CD4-positive, alpha-beta T cell (primary cell): Measurements from ENCODE around the gene PCSK2. TPM values are rescaled to one million over a fixed set of nuclear protein-coding genes. Genes with fewer than 3 reads are reported as not detected.
A peak's percentile ranks its signal among the peaks of the same experiment; 100 is the strongest.

Experiments
- ATAC-seq: fragments of 200-7000 bp; cut with Tn5 transposase; one replicate; pipeline ENCODE4 v1.10.0; 2022; ENCODE audit warnings: mild to moderate bottlenecking; ENCODE audit not compliant: poor library complexity
- CTCF ChIA-PET: fragments of 350-600 bp; sonication (Branson Sonifier 250); formaldehyde crosslinking; loops from one replicate; lab custom pipeline; 2021; ENCODE audit warnings: antibody characterized with exemption, inconsistent platforms; lab: Charles Lee
- POLR2A ChIA-PET: fragments of 350-600 bp; sonication (Branson Sonifier 250); formaldehyde crosslinking; loops from one replicate; lab custom pipeline; 2021; ENCODE audit warnings: antibody characterized with exemption, inconsistent platforms; lab: Charles Lee
- DNase-seq, 14 experiments: peaks; one replicate each; pipeline ENCODE4 v3.0.0-alpha.2; 2013 to 2020; ENCODE audit warnings: mixed read lengths in 2 of 14
- H3K27ac ChIP-seq, 2 donors: one replicate each; pipeline versions ENCODE4 v1.5.1 to v1.7.0; 2013; ENCODE audit warnings: low read length in 2 of 2, low read depth in 1 of 2, mild to moderate bottlenecking in 1 of 2
- H3K27me3 ChIP-seq, 2 experiments: 1 replicate in 1 of 2; 2 replicates in 1 of 2; pipeline versions ENCODE4 v1.6.1 to v1.7.0; 2013; ENCODE audit warnings: low read length in 2 of 2, control low read depth in 1 of 2, mild to moderate bottlenecking in 1 of 2, moderate library complexity in 1 of 2; ENCODE audit not compliant: insufficient read depth in 2 of 2, control insufficient read depth in 1 of 2
- H3K36me3 ChIP-seq: one replicate; pipeline ENCODE4 v1.6.1; 2013; ENCODE audit warnings: low read length, control low read depth; ENCODE audit not compliant: insufficient read depth
- H3K4me1 ChIP-seq: one replicate; pipeline ENCODE4 v1.6.1; 2013; ENCODE audit warnings: low read length, control low read depth; ENCODE audit not compliant: insufficient read depth
- H3K4me3 ChIP-seq: one replicate; pipeline ENCODE4 v1.5.1; 2013; ENCODE audit warnings: mild to moderate bottlenecking, low read length, moderate library complexity
- H3K9me3 ChIP-seq, 2 experiments: 1 replicate in 1 of 2; 2 replicates in 1 of 2; pipeline versions ENCODE4 v1.6.1 to v1.7.0; 2013; ENCODE audit warnings: low read length in 2 of 2, mild to moderate bottlenecking in 2 of 2, control low read depth in 1 of 2, moderate library complexity in 1 of 2; ENCODE audit not compliant: control insufficient read depth in 1 of 2, insufficient read depth in 1 of 2
- H3K27ac Mint-ChIP-seq: one replicate; pipeline ENCODE4 v1.8.0; 2020; ENCODE audit warnings: mixed read lengths
- H3K27me3 Mint-ChIP-seq: one replicate; pipeline ENCODE4 v1.8.0; 2021; ENCODE audit warnings: mixed read lengths
- H3K36me3 Mint-ChIP-seq: one replicate; pipeline ENCODE4 v1.8.0; 2021; ENCODE audit warnings: low read depth, mixed read lengths
- H3K4me1 Mint-ChIP-seq: one replicate; pipeline ENCODE4 v1.8.0; 2021; ENCODE audit warnings: low read depth, mixed read lengths
- H3K4me3 Mint-ChIP-seq: one replicate; pipeline ENCODE4 v1.8.0; 2020; ENCODE audit warnings: mild to moderate bottlenecking, mixed read lengths
- H3K9me3 Mint-ChIP-seq: one replicate; pipeline ENCODE4 v1.8.0; 2020; ENCODE audit warnings: mixed read lengths
- CTCF ChIP-seq: fragments of 200-600 bp; IDR thresholded peaks from one replicate; pipeline ENCODE4 v1.8.0; 2022; ENCODE audit warnings: antibody characterized with exemption, mild to moderate bottlenecking
- intact Hi-C, 2 experiments: fragments of 100-400 bp; cut with DNase I in 1 of 2; cut with micrococcal nuclease in 1 of 2; formaldehyde crosslinking; loops; one replicate each; pipeline versions ENCODE4 v1.15.1 to v1.9.0; 2023 to 2025; cut with DNase I, micrococcal nuclease
- total RNA-seq, 174 experiments: library from RNA in 2 of 174; stranded (reverse) in 2 of 174; gene quantifications; one replicate each; pipeline ENCODE4 v1.2.3 and lab custom pipeline; 2021 to 2026

PCSK2 gene
- total RNA-seq, 2 experiments from 2014 or later: not detected

DNA sequence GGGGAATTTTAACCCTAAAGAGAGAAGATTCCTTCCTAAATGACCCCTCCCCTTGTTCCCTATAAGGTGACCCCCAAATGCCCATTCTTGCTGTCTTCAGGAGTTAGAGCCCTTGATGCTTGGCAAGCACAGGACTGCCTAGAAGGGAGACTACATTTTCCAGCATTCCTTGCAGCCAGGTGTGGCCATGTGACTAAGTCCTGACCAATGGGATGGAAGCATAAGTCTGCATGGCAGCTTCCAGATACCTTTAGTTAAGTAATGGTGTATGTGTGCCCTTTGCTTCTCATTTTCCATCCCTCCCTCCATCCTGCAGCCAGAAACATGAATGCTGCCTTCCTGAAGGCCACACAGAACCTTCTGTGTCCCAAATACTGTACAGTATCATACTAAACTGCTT, 298.8 kb downstream of the PCSK2 start:
- intact Hi-C loops: no loop called here
- TF ChIP-seq CTCF: no peak
- no peaks in the 10 kb centered on the region for H3K36me3 Mint-ChIP-seq
- peak in 3 of 14 experiments; percentile 49 to 62 (median 54) for DNase-seq
- Histone ChIP-seq H3K27me3 (peaks cover 0 to 9% of the 10 kb centered on the region in 2 experiments), H3K27ac (no peak overlapping the region), H3K4me1 (peaks cover under 1% of the 10 kb centered on the region), H3K36me3 (no peaks in the 10 kb centered on the region), H3K9me3 (no peaks in the 10 kb centered on the region), H3K4me3 (no peak overlapping the region)
- H3K4me3 Mint-ChIP-seq: no peak overlapping the region
- peak; percentile 68 for ATAC-seq
- peaks cover 4% of the 10 kb centered on the region for H3K4me1 Mint-ChIP-seq
- no peak overlapping the region for H3K27ac Mint-ChIP-seq
- peaks cover 11% of the 10 kb centered on the region for H3K27me3 Mint-ChIP-seq
- ChIA-PET CTCF (no interaction called here), POLR2A (no interaction called here)
- no peaks in the 10 kb centered on the region for H3K9me3 Mint-ChIP-seq

- peaks cover 9% of the 10 kb centered on the region for H3K4me1 Mint-ChIP-seq
- Histone ChIP-seq H3K4me1 (peaks cover 15% of the 10 kb centered on the region), H3K36me3 (no peaks in the 10 kb centered on the region), H3K27ac (no peak overlapping the region), H3K4me3 (no peak overlapping the region), H3K27me3 (peaks cover 4 to 15% of the 10 kb centered on the region in 2 experiments), H3K9me3 (no peaks in the 10 kb centered on the region)
- DNase-seq: no peak
- ChIA-PET POLR2A (interaction anchor here (0.6 kb wide), 1 partner anchor 62 kb away, joined by 3 read pairs; no protein-coding TSS in a partner anchor), CTCF (no interaction called here)
- no peak for TF ChIP-seq CTCF
- no peaks in the 10 kb centered on the region for H3K9me3 Mint-ChIP-seq
- ATAC-seq: no peak
- H3K36me3 Mint-ChIP-seq: no peaks in the 10 kb centered on the region
- H3K27me3 Mint-ChIP-seq: peaks cover 24% of the 10 kb centered on the region
- intact Hi-C loops: no loop called here
- H3K4me3 Mint-ChIP-seq: no peak overlapping the region
- no peak overlapping the region for H3K27ac Mint-ChIP-seq
Measured at GRCh38 chr20:17529586-17529985, 302.7 kb downstream of the PCSK2 start.

GRCh38 chr20:17530153-17530552, 303.3 kb downstream of the PCSK2 start:
- H3K27me3 Mint-ChIP-seq: peaks cover 24% of the 10 kb centered on the region
- Histone ChIP-seq H3K9me3 (no peaks in the 10 kb centered on the region), H3K4me1 (peaks cover 15% of the 10 kb centered on the region), H3K27me3 (peaks cover 4 to 15% of the 10 kb centered on the region in 2 experiments), H3K27ac (no peak overlapping the region), H3K36me3 (no peaks in the 10 kb centered on the region), H3K4me3 (no peak overlapping the region)
- no peak for DNase-seq
- H3K9me3 Mint-ChIP-seq: no peaks in the 10 kb centered on the region
- TF ChIP-seq CTCF: no peak
- ChIA-PET CTCF (no interaction called here), POLR2A (interaction anchor here (1.5 kb wide), 1 partner anchor 152 kb away, joined by 7 read pairs; the partner anchor contains the start of gene RRBP1)
- peaks cover 9% of the 10 kb centered on the region for H3K4me1 Mint-ChIP-seq
- H3K36me3 Mint-ChIP-seq: no peaks in the 10 kb centered on the region
- no peak overlapping the region for H3K27ac Mint-ChIP-seq
- intact Hi-C loops: no loop called here
- ATAC-seq: no peak
- peak overlapping the region; percentile 89 for H3K4me3 Mint-ChIP-seq
